Esophagus muscularis mucosa (tissue), 4 donors: Measurements from ENCODE around the gene CLIC4. TPM values are rescaled to one million over a fixed set of nuclear protein-coding genes. Genes with fewer than 3 reads are reported as not detected.
"Not testable (repeated sequence)": the region's sequence is repeated elsewhere in the genome, so short reads cannot be mapped to it uniquely, and the experiment has no call there.

ENCODE experiments used
- DNase-seq: peaks from one replicate; pipeline ENCODE4 v3.0.0-alpha.2; 2017; ENCODE audit errors: extremely low spot score
- H3K27ac ChIP-seq, 4 donors: fragments of 200-600 bp; sonication (generic); replicated peaks in 1 of 4; 1 replicate in 3 of 4; 2 replicates in 1 of 4; pipeline ENCODE4 v1.5.1; 2016 to 2019; ENCODE audit warnings: mild to moderate bottlenecking in 1 of 4
- H3K27me3 ChIP-seq, 4 donors: fragments of 200-600 bp; sonication (generic); one replicate each; pipeline versions ENCODE4 v1.5.1 to v1.6.0; 2016 to 2019
- H3K36me3 ChIP-seq, 4 donors: fragments of 200-600 bp; sonication (generic); one replicate each; pipeline ENCODE4 v1.5.1; 2016 to 2019
- H3K4me1 ChIP-seq, 4 donors: fragments of 200-600 bp; sonication (generic); one replicate each; pipeline ENCODE4 v1.5.1; 2016 to 2019
- H3K4me3 ChIP-seq, 4 donors: fragments of 200-600 bp; sonication (generic); 1 replicate in 2 of 4; 2 replicates in 2 of 4; pipeline ENCODE4 v1.5.1; 2016 to 2019; ENCODE audit warnings: mild to moderate bottlenecking in 4 of 4, moderate library complexity in 1 of 4
- H3K9me3 ChIP-seq, 4 donors: fragments of 200-600 bp; sonication (generic); 1 replicate in 3 of 4; 2 replicates in 1 of 4; pipeline ENCODE4 v1.5.1; 2016 to 2019
- EP300 ChIP-seq: sonication (generic); formaldehyde crosslinking; IDR thresholded peaks from one replicate; pipeline ENCODE4 v1.6.1; 2017; ENCODE audit warnings: antibody characterized with exemption
- POLR2A ChIP-seq: fragments of 450-650 bp; IDR thresholded peaks from one replicate; pipeline ENCODE4 v1.6.1; 2017; ENCODE audit warnings: antibody characterized with exemption, moderate library complexity, mild to moderate bottlenecking, low read depth
- POLR2AphosphoS5 ChIP-seq, 2 donors: sonication (generic); formaldehyde crosslinking; IDR thresholded peaks; one replicate each; pipeline ENCODE4 v1.6.1; 2017; ENCODE audit warnings: antibody characterized with exemption in 2 of 2
- WGBS: methylation state at CpG from one replicate; pipeline ENCODE4 v1.1.5; 2018; 5-methylcytosine and 5-hydroxymethylcytosine counted together
- intact Hi-C: fragments of 100-400 bp; cut with DNase I; formaldehyde crosslinking; loops from one replicate; pipeline ENCODE4 v1.15.1; 2023
- total RNA-seq, 4 donors: library from RNA; depleted of rRNA; stranded (reverse); fragments of >200 nt; gene quantifications; one replicate each; pipeline versions ENCODE4 v1.1.0 to v1.2.1, GENCODE V29; 2016
- TF ChIP-seq, protein P1 (sequence below), 3 experiments: fragments of 200-600 bp in 2 of 3; fragments of 450-650 bp in 1 of 3; sonication (generic) in 2 of 3; IDR thresholded peaks; one replicate each; pipeline ENCODE4 v1.5.1; 2017 to 2019; ENCODE audit warnings: antibody characterized with exemption in 3 of 3, mild to moderate bottlenecking in 2 of 3, moderate library complexity in 1 of 3

The CLIC4 gene
- total RNA-seq, 4 donors from 2014 or later = 375 to 606 (median 595) TPM

DNA sequence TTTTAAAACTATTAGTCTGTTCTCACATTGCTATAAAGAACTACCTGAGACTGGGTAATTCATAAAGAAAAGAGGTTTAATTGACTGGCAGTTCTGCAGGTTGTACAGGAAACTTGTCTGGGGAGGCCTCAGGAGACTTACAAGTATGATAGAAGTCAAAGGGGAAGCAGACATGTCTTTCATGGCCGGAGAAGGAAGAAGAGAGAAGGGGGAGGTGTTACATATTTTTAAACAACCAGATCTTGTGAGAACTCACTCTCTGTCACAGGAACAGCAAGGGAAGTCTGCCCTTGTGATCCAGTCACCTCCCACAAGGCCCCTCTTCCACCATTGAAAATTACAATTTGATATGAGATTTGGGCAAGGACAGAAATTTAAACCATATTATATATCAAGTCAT is 55.9 kb downstream of the CLIC4 start:
- H3K27me3 ChIP-seq = no peaks in the 10 kb centered on the region
- H3K27ac ChIP-seq = peak overlapping the region; percentile 5 to 64 (median 52)
- peaks cover 5 to 16% (median 14%) of the 10 kb centered on the region in 4 donors for H3K36me3 ChIP-seq
- H3K9me3 ChIP-seq = no peaks in the 10 kb centered on the region
- peaks cover 56 to 77% (median 68%) of the 10 kb centered on the region in 4 donors for H3K4me1 ChIP-seq
- no peak for DNase-seq
- intact Hi-C loops = no loop called here
- H3K4me3 ChIP-seq = no peak overlapping the region
- 31% methylated on average over 1 of the region's 1 CpG for WGBS
- TF ChIP-seq POLR2AphosphoS5 (IDR thresholded peaks at IDR 0.05) (no peak), POLR2A (no peak), EP300 (no peak)
- TF ChIP-seq, protein P1, sequence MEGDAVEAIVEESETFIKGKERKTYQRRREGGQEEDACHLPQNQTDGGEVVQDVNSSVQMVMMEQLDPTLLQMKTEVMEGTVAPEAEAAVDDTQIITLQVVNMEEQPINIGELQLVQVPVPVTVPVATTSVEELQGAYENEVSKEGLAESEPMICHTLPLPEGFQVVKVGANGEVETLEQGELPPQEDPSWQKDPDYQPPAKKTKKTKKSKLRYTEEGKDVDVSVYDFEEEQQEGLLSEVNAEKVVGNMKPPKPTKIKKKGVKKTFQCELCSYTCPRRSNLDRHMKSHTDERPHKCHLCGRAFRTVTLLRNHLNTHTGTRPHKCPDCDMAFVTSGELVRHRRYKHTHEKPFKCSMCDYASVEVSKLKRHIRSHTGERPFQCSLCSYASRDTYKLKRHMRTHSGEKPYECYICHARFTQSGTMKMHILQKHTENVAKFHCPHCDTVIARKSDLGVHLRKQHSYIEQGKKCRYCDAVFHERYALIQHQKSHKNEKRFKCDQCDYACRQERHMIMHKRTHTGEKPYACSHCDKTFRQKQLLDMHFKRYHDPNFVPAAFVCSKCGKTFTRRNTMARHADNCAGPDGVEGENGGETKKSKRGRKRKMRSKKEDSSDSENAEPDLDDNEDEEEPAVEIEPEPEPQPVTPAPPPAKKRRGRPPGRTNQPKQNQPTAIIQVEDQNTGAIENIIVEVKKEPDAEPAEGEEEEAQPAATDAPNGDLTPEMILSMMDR (IDR thresholded peaks at IDR 0.05) = no peak

- H3K27ac ChIP-seq = peak overlapping the region in 3 of 4 donors; percentile 45 to 64 (median 59)
- no peak overlapping the region for H3K4me3 ChIP-seq
- H3K36me3 ChIP-seq = peaks cover 0 to 11% (median 7%) of the 10 kb centered on the region in 4 donors
- intact Hi-C loops = no loop called here
- TF ChIP-seq, protein P1 (IDR thresholded peaks at IDR 0.05) = no peak
- no peak for TF ChIP-seq POLR2AphosphoS5 (IDR thresholded peaks at IDR 0.05)
- no peak for DNase-seq
- H3K27me3 ChIP-seq = no peaks in the 10 kb centered on the region
- WGBS = 57% methylated on average over 2 of the region's 2 CpGs
- H3K4me1 ChIP-seq = peaks cover 63 to 74% (median 68%) of the 10 kb centered on the region in 4 donors
- H3K9me3 ChIP-seq = no peaks in the 10 kb centered on the region
These were observed 58.0 kb downstream of the CLIC4 start for GRCh38 chr1:24803220-24803619.

DNA sequence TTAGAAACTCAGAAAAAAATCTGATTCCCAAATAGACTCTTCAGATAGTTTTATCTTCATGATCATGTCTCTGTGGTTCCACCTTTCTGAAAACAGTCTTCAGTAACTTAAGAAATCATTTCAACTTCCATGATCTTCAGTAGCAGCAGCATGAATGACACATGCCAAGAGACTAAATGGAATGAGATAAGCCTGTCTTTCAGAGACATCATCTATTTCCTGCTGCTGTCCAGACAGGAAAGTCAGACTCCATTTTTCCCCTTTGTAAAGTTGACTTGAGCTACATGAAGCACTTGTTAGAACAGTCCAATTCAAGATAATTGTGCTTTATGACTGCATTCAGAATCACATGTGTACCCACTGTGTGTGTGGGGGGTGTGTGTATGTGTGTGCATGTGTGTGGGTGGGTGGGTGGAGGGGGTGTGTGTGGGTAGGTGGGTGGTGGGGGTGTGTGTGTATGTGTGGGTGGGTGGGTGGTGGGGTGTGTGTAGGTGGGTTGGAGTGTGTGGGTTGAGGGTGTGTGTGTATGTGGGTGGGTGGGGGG is 58.8 kb downstream of the CLIC4 start:
- H3K4me1 ChIP-seq = peaks cover 67 to 77% (median 71%) of the 10 kb centered on the region in 4 donors
- H3K9me3 ChIP-seq = no peaks in the 10 kb centered on the region
- intact Hi-C loops = no loop called here
- H3K27me3 ChIP-seq = no peaks in the 10 kb centered on the region
- DNase-seq = no peak
- H3K27ac ChIP-seq = peak overlapping the region in 3 of 4 donors; percentile 45 to 64 (median 59)
- peaks cover 0 to 4% (median 2%) of the 10 kb centered on the region in 4 donors for H3K36me3 ChIP-seq
- no peak overlapping the region for H3K4me3 ChIP-seq
- TF ChIP-seq, protein P1 (IDR thresholded peaks at IDR 0.05) = no peak
- no peak for TF ChIP-seq EP300
- no peak for TF ChIP-seq POLR2A
- TF ChIP-seq POLR2AphosphoS5 (IDR thresholded peaks at IDR 0.05) = no peak

- intact Hi-C loops = no loop called here
- peaks cover 75 to 88% (median 80%) of the 10 kb centered on the region in 4 donors for H3K4me1 ChIP-seq
- WGBS = 56% methylated on average over 5 of the region's 5 CpGs
- H3K27me3 ChIP-seq = no peaks in the 10 kb centered on the region
- DNase-seq = no peak
- no peak overlapping the region for H3K4me3 ChIP-seq
- no peak for TF ChIP-seq POLR2A
- TF ChIP-seq POLR2AphosphoS5 (IDR thresholded peaks at IDR 0.05) = peak; percentile 12 to 21
- no peaks in the 10 kb centered on the region for H3K36me3 ChIP-seq
- H3K9me3 ChIP-seq = no peaks in the 10 kb centered on the region
- H3K27ac ChIP-seq = peak overlapping the region in 3 of 4 donors; percentile 16 to 36 (median 22)
These were observed 60.5 kb downstream of the CLIC4 start for GRCh38 chr1:24805534-24806301.

DNA sequence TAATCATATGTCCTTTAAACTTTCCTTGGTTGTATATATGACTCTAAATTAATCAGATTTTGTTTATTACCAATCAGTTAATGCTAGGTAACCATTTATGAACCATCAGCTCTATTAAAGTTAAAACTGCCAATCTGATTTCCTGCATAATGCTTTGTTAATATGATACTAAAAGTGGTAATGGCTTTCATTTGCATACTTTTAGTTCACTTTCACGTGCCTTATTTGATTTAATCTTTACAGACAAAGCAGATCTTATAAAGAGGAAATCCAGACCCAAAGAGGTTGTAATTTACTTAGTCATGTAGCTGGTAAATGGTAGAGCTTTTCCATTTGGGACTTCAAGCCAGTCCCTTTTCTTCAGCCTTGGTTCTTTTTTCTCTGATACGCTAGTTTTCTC is 61.3 kb downstream of the CLIC4 start:
- Histone ChIP-seq H3K4me1 (peaks cover 68 to 83% (median 72%) of the 10 kb centered on the region in 4 donors), H3K9me3 (no peaks in the 10 kb centered on the region), H3K27me3 (no peaks in the 10 kb centered on the region), H3K27ac (peak overlapping the region; percentile 2 to 36 (median 19)), H3K36me3 (no peaks in the 10 kb centered on the region), H3K4me3 (no peak overlapping the region)
- intact Hi-C loops = no loop called here
- no peak for DNase-seq
- WGBS = 66% methylated on average over 2 of the region's 2 CpGs
- TF ChIP-seq, protein P1 (IDR thresholded peaks at IDR 0.05) = no peak
- TF ChIP-seq POLR2AphosphoS5 (IDR thresholded peaks at IDR 0.05) (no peak), EP300 (no peak), POLR2A (no peak)

- DNase-seq, intact Hi-C loops, H3K27me3 ChIP-seq, H3K9me3 ChIP-seq, H3K27ac ChIP-seq, H3K4me3 ChIP-seq: not testable (repeated sequence)
- Histone ChIP-seq H3K36me3 (peaks cover 0 to 25% (median 13%) of the 10 kb centered on the region in 4 donors), H3K4me1 (peaks cover 24 to 44% (median 33%) of the 10 kb centered on the region in 4 donors)
- WGBS = 98% methylated on average over 3 of the region's 3 CpGs
These were observed 66.2 kb downstream of the CLIC4 start for GRCh38 chr1:24811494-24811893.

DNA sequence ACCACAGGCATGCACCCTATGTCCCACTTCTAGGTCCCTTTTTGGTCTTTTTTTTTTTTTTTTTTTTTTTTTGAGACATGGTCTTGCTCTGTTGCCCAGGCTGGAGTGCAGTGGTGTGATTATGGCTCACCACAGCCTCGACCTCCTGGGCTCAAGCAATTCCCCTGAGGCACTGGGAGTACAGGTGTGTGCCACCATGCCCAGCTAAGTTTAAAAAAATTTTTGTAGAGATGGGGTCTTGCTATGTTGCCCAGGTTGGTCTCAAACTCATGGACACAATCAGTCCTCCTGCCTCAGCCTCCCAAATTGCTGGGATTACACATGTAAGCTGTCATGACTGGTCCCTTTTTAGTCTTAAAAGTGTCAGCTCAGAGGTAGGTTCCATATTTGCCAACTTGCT is 75.0 kb downstream of the CLIC4 start:
- H3K36me3 ChIP-seq = peaks cover 0 to 18% (median 5%) of the 10 kb centered on the region in 4 donors
- H3K4me3 ChIP-seq, H3K27me3 ChIP-seq, DNase-seq, H3K27ac ChIP-seq, H3K9me3 ChIP-seq, intact Hi-C loops: not testable (repeated sequence)
- no CpG with 5 or more reads among the region's 1 CpG for WGBS
- H3K4me1 ChIP-seq = peaks cover 6 to 47% (median 31%) of the 10 kb centered on the region in 4 donors
